Measurements from ENCODE around the gene NGEF. TPM values are rescaled to one million over a fixed set of nuclear protein-coding genes. Genes with fewer than 3 reads are reported as not detected.

NGEF gene
- total and polyA plus RNA-seq, 12 donors, result 10.1 to 467 (median 46.1) TPM

DNA sequence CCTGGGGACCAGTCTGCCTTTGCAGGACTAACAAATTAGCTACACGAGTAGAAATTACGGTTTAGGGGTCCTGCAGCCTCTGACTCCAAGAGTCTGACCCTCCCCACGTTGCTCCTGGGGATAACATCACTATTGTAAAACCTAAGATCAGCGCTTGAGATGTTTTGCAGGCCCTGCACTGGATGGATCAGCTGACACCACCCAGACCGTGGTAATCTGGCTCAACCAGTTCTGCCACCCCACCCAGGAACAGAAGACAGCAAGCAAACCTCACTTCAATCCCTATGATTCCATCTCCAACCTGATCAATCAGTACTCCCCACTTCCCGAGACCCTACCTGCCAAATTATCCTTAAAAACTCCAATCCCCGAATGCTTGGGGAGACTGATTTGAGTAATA lies 31.7 kb downstream of the NGEF start:
- H3K4me1 ChIP-seq (replicated peaks in 1 of 2), result peaks cover 0 to 8% of the 10 kb centered on the region in 2 donors
- H3K36me3 ChIP-seq (replicated peaks in 1 of 2), result no peaks in the 10 kb centered on the region
- TF ChIP-seq, protein P1, sequence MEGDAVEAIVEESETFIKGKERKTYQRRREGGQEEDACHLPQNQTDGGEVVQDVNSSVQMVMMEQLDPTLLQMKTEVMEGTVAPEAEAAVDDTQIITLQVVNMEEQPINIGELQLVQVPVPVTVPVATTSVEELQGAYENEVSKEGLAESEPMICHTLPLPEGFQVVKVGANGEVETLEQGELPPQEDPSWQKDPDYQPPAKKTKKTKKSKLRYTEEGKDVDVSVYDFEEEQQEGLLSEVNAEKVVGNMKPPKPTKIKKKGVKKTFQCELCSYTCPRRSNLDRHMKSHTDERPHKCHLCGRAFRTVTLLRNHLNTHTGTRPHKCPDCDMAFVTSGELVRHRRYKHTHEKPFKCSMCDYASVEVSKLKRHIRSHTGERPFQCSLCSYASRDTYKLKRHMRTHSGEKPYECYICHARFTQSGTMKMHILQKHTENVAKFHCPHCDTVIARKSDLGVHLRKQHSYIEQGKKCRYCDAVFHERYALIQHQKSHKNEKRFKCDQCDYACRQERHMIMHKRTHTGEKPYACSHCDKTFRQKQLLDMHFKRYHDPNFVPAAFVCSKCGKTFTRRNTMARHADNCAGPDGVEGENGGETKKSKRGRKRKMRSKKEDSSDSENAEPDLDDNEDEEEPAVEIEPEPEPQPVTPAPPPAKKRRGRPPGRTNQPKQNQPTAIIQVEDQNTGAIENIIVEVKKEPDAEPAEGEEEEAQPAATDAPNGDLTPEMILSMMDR (IDR thresholded peaks at IDR 0.05), result no peak
- no peak for TF ChIP-seq POLR2A (IDR thresholded peaks at IDR 0.05)
- intact Hi-C loops (cut with DNase I), result loop anchor here in 1 of 2 donors (5.0 kb wide), 1 partner anchor 46 kb away; no protein-coding TSS in a partner anchor
- H3K27me3 ChIP-seq, result no peaks in the 10 kb centered on the region
- H3K27ac ChIP-seq, result no peak overlapping the region
- H3K9me3 ChIP-seq (replicated peaks in 1 of 3), result no peaks in the 10 kb centered on the region
- no peak overlapping the region for H3K4me3 ChIP-seq
- WGBS, 4 donors, result 68 to 83% (median 75%) methylated on average over 7 of the region's 7 CpGs
- DNase-seq, result peak in 1 of 7 donors; percentile 21

DNA sequence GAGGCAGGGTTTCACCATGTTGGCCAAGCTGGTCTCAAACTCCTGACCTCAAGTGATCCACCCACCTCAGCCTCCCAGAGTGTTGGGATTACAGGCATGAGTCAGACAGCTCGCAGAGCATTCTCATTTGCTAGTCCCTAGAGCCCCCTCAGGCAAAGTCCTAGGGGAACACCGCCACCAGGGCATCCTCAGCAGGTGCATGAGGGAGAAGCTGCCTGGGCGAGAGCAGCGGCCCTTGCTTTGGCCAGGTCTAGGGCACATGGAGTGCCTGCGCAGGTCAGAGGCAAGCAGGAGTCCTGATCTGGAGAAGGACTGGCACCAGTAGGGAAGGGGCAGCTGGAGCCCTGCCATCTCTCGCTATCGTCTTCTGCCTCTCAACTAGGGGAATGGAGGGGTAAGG lies 32.4 kb downstream of the NGEF start:
- H3K4me1 ChIP-seq (replicated peaks in 1 of 2), result peaks cover 0 to 8% of the 10 kb centered on the region in 2 donors
- H3K4me3 ChIP-seq, result no peak overlapping the region
- H3K27me3 ChIP-seq, result no peaks in the 10 kb centered on the region
- no peaks in the 10 kb centered on the region for H3K9me3 ChIP-seq (replicated peaks in 1 of 3)
- TF ChIP-seq POLR2A (IDR thresholded peaks at IDR 0.05), result no peak
- TF ChIP-seq, protein P1 (IDR thresholded peaks at IDR 0.05), result no peak
- no peak overlapping the region for H3K27ac ChIP-seq
- intact Hi-C loops (cut with DNase I), result loop anchor here in 1 of 2 donors (5.0 kb wide), 1 partner anchor 47 kb away; no protein-coding TSS in a partner anchor
- WGBS, 4 donors, result 79 to 93% (median 89%) methylated on average over 6 to 7 of the region's 7 CpGs
- H3K36me3 ChIP-seq (replicated peaks in 1 of 2), result no peaks in the 10 kb centered on the region
- peak in 2 of 7 donors; percentile 19 to 28 for DNase-seq

DNA sequence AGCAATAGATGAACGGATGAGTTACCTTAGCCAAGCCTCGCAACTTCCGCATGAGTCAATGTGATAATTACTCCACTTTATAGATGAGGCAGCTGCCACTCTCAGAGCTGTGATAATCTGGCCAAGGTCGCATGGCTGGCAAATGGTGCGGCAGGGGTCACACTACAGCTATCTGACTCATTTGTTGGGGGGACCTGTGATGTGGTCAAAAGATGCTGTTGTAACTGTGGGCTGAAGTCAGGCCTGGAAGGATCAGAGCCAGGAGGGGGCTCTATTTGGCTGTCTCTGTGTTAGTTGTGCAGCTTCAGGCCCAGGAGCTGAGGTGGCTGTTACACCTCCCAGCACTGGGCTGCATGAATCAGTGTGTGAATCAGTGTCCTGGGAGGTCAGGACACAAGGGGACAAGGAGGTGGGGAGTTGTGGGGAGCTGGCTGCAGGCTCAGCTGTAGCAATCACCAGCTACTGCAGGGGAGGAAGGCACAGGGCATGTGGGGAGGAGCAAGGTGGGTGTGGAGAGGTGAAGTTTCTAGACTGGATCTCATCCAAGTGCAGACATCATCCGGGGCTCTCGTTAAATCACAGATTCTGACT lies 33.1 kb downstream of the NGEF start:
- peak; percentile 68 to 92 (median 84) for DNase-seq
- Histone ChIP-seq H3K36me3 (replicated peaks in 1 of 2) (no peaks in the 10 kb centered on the region), H3K27me3 (no peaks in the 10 kb centered on the region), H3K9me3 (replicated peaks in 1 of 3) (no peaks in the 10 kb centered on the region), H3K4me1 (replicated peaks in 1 of 2) (peaks cover 0 to 8% of the 10 kb centered on the region in 2 donors), H3K4me3 (no peak overlapping the region), H3K27ac (peak overlapping the region in 1 of 5 donors; percentile 62)
- WGBS, 4 donors, result 40 to 58% (median 46%) methylated on average over 7 of the region's 7 CpGs
- TF ChIP-seq POLR2A (IDR thresholded peaks at IDR 0.05), result no peak
- TF ChIP-seq, protein P1 (IDR thresholded peaks at IDR 0.05), result peak in 5 of 6 experiments; percentile 3 to 37 (median 19)
- intact Hi-C loops (cut with DNase I), result loop anchor here in 1 of 2 donors (5.0 kb wide), 1 partner anchor 47 kb away; no protein-coding TSS in a partner anchor

DNA sequence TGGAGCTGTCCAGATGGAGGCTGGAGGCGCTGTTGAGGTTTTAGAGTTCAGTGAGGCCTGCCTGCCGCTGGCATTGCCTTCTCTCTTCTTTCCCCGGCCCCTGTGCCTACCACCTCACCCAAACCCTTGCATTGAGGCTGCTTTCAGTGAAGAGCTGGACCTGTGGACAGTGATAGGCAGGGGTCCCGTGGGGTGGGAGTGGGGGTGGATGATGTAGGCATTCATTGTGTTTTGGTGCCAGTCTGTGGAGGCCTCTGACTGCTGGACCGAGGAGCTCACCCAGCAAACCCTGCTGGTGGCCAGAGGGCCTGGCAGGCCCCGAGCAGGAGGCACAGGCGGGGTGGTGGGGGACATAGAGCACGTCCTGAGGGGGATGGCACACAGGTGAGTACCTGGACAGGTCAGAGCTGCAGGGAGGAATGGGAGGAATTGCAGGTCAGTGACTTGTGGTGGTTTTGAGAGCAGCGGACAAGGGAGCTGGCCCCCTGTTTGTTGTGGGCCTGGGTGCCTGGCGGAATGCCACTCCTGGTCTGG lies 35.6 kb downstream of the NGEF start:
- Histone ChIP-seq H3K36me3 (replicated peaks in 1 of 2) (no peaks in the 10 kb centered on the region), H3K9me3 (replicated peaks in 1 of 3) (no peaks in the 10 kb centered on the region), H3K27ac (no peak overlapping the region), H3K4me3 (no peak overlapping the region), H3K4me1 (replicated peaks in 1 of 2) (peaks cover 0 to 8% of the 10 kb centered on the region in 2 donors), H3K27me3 (no peaks in the 10 kb centered on the region)
- TF ChIP-seq POLR2A (IDR thresholded peaks at IDR 0.05), result no peak
- TF ChIP-seq, protein P1 (IDR thresholded peaks at IDR 0.05), result no peak
- WGBS, 4 donors, result 92 to 100% (median 93%) methylated on average over 6 to 10 of the region's 10 CpGs
- DNase-seq, result no peak
- intact Hi-C loops (cut with DNase I), result no loop called here

Measured in adrenal gland (tissue), 12 donors.